A549 treated with Hydrocortisone at 1 μM for 4 hours (cell line): Measurements from ENCODE around the gene G2E3. TPM values are rescaled to one million over a fixed set of nuclear protein-coding genes. Genes with fewer than 3 reads are reported as not detected.

ENCODE experiments used
- total RNA-seq: library from RNA; stranded (reverse); fragments of 200-300 nt; extraction: Qiagen RNA extraction; gene quantifications from 5 replicates; pipeline ENCODE4 v1.2.3, GENCODE V29; 2022

G2E3 gene
- total RNA-seq, result 12.0 to 18.3 TPM (median 15.8 TPM) in 5 replicates

DNA sequence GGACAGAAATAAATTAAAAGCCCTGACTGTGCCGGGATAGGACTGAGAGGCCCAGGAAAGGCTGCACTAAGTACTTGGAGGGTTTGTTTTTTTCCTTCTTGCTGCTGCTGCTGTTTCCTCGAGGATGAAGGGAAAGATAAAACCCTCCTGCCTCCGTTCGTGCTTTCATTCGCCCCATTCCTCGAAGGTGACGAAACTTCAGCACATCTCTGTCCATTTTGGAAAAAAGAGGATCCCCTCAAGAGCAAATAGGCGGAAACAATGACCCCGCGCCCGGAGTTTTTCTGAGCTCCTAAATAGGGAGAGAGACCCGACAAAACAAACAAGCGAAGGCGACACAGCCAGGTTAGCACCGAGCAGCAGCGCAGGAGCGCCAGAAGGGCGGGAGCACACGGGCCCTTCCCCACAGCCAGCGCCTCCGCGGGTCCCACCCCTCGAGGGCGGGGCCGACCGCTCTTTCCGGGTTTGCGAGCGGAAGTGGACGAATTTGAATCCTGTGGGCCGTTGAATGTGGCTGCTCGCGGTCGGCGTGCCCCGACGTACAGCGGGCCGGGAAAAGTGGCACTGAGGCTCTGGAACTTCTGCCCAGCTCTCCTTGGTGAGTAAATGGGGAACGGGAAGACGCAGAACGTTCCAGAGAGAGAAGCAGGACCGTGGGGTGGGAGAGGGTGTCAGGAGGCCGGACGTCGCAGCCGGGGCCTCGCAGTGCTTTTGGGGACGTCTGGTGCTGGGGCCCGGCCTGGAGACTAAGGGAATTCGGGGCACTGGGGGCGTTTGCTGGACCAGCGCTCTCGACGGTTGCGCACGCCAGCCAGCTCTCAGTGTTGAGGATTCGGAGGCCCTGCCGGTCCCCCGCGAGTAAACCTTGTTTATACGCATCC is at the start of gene G2E3:
TSS of gene G2E3 (plus strand) at position 484 of the 881 bp plus-strand sequence. CDS start 21,922 bp downstream, outside the sequence.

DNA sequence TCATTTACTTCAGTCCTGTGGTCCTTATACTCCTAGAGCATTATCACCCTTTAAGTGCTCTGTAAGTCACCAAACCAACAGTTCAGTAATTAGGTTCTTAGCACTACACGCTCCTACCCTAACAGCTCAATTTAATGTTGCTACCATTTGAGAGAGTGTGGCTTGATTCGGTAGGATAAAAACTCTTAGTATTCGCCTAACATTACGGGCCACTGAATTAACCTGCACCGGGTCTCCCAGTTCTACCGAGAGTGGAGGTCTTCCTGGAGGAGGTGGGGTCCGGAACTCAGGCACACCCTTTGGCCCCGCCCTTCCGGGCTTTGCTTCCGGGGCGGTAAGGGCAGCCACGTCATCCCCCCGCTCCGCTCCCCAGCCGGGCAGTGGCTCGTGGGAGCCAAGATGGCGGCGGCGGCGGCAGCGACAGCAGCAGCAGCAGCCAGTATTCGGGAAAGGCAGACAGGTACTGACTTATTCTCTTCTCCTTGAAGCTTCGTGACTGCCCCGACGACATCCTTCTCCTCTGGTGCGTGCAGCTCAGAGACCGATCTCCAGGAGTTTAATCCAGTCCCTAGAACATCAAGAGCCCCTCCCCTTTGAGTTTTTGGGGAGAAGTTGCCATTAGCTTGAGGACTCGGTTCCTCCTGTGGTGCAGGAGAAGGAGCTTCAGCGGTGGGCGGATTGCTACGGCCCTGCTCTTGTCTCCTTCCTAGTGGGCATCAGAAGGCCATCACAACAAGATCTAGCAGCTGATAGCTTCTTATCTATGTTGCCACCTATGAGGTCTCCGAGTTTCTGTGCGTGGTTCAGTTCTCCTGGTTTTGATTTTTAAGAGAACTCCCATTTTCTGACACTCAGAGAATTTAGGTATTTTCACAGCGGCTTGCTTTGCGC is 63.2 kb downstream of the G2E3 start, which contains the start of gene SCFD1:
TSS of gene SCFD1 (plus strand) at position 380 of the 891 bp plus-strand sequence. CDS start at position 400, 20 bp downstream.

Other genes with a start within 250 kb of the G2E3 start
- 31.5 to 42.2 TPM (median 37.0 TPM) in 5 replicates for gene SCFD1, start 63.2 kb downstream of the G2E3 start, total RNA-seq